Type B pancreatic cell (in vitro differentiated cells): ENCODE results near the gene CPSF4L. TPM values are rescaled to one million over a fixed set of nuclear protein-coding genes. Genes with fewer than 3 reads are reported as not detected.

ENCODE experiments used
- DNase-seq: peaks from one replicate; pipeline ENCODE4 v3.0.0; 2021; ENCODE audit warnings: mixed read lengths; ENCODE audit not compliant: unreplicated experiment; ENCODE audit errors: extremely low spot score
- H3K27ac Mint-ChIP-seq: 2 replicates; pipeline ENCODE4 v1.8.0; 2021; ENCODE audit warnings: mild to moderate bottlenecking, mixed read lengths
- H3K27me3 Mint-ChIP-seq: 2 replicates; pipeline ENCODE4 v1.8.0; 2021; ENCODE audit warnings: mixed read lengths
- H3K36me3 Mint-ChIP-seq: 2 replicates; pipeline ENCODE4 v1.8.0; 2021; ENCODE audit warnings: mixed read lengths
- H3K4me1 Mint-ChIP-seq: one replicate; pipeline ENCODE4 v1.8.0; 2021; ENCODE audit warnings: mixed read lengths; ENCODE audit not compliant: unreplicated experiment
- H3K4me3 Mint-ChIP-seq: 2 replicates; pipeline ENCODE4 v1.8.0; 2021; ENCODE audit warnings: mild to moderate bottlenecking, mixed read lengths
- H3K9me3 Mint-ChIP-seq: 2 replicates; pipeline ENCODE4 v1.8.0; 2021; ENCODE audit warnings: mixed read lengths
- total RNA-seq: library from RNA; stranded (reverse); gene quantifications from 2 replicates; pipeline ENCODE4 v1.2.1, GENCODE V29; 2021; ENCODE audit warnings: low replicate concordance
- TF ChIP-seq, protein P1 (sequence below): fragments of 200-600 bp; sonication (generic); conservative IDR thresholded peaks from 2 replicates; pipeline ENCODE4 v1.5.0; 2021; ENCODE audit warnings: antibody characterized with exemption, mild to moderate bottlenecking

CPSF4L gene
- total RNA-seq, 1 donor from 2014 or later = not detected

- TF ChIP-seq, protein P1, sequence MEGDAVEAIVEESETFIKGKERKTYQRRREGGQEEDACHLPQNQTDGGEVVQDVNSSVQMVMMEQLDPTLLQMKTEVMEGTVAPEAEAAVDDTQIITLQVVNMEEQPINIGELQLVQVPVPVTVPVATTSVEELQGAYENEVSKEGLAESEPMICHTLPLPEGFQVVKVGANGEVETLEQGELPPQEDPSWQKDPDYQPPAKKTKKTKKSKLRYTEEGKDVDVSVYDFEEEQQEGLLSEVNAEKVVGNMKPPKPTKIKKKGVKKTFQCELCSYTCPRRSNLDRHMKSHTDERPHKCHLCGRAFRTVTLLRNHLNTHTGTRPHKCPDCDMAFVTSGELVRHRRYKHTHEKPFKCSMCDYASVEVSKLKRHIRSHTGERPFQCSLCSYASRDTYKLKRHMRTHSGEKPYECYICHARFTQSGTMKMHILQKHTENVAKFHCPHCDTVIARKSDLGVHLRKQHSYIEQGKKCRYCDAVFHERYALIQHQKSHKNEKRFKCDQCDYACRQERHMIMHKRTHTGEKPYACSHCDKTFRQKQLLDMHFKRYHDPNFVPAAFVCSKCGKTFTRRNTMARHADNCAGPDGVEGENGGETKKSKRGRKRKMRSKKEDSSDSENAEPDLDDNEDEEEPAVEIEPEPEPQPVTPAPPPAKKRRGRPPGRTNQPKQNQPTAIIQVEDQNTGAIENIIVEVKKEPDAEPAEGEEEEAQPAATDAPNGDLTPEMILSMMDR = peak; percentile 69
- no peak overlapping the region for H3K4me3 Mint-ChIP-seq
- no peaks in the 10 kb centered on the region for H3K27me3 Mint-ChIP-seq
- H3K9me3 Mint-ChIP-seq = no peaks in the 10 kb centered on the region
- no peaks in the 10 kb centered on the region for H3K4me1 Mint-ChIP-seq
- peaks cover 23% of the 10 kb centered on the region for H3K36me3 Mint-ChIP-seq
- no peak for DNase-seq
- H3K27ac Mint-ChIP-seq = no peak overlapping the region
Observed at GRCh38 chr17:73210002-73210678, 51.5 kb downstream of the CPSF4L start.

- Mint-ChIP-seq H3K27me3 (no peaks in the 10 kb centered on the region), H3K4me3 (no peak overlapping the region), H3K36me3 (peaks cover 23% of the 10 kb centered on the region), H3K9me3 (no peaks in the 10 kb centered on the region), H3K4me1 (no peaks in the 10 kb centered on the region), H3K27ac (no peak overlapping the region)
- no peak for DNase-seq
- TF ChIP-seq, protein P1 = no peak
Observed at GRCh38 chr17:73209436-73209835, 52.2 kb downstream of the CPSF4L start.

GRCh38 chr17:73208139-73208827, 53.4 kb downstream of the CPSF4L start:
- H3K4me3 Mint-ChIP-seq = no peak overlapping the region
- H3K9me3 Mint-ChIP-seq = no peaks in the 10 kb centered on the region
- no peak for DNase-seq
- TF ChIP-seq, protein P1 = no peak
- no peak overlapping the region for H3K27ac Mint-ChIP-seq
- H3K36me3 Mint-ChIP-seq = peaks cover 23% of the 10 kb centered on the region
- H3K27me3 Mint-ChIP-seq = no peaks in the 10 kb centered on the region
- H3K4me1 Mint-ChIP-seq = peaks cover 6% of the 10 kb centered on the region

DNA sequence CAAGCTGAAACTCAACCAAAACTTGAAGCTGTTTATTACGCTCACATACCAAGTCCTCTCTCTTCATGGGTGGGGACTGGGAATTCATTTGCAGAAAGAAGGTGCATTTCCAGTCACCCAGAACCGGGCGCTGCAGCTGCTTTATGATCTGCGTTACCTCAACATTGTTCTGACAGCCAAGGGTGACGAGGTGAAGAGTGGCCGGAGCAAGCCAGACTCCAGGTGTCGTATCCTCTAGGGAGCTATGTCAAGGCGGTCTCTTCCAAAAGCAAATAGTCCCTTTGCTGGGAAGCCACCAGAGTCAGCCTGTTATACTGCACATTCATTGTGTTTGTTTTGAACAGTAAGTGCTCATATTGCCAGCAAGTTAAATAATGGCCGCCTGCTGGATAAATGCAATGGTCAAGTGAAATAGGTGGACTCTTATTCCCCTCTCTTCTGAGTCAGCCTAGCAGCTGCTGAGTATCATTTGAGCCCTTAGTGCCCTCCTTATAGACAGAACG, 56.2 kb downstream of the CPSF4L start:
- Mint-ChIP-seq H3K9me3 (no peaks in the 10 kb centered on the region), H3K27ac (peak overlapping the region; percentile 36), H3K4me3 (no peak overlapping the region), H3K36me3 (peaks cover 34% of the 10 kb centered on the region), H3K27me3 (no peaks in the 10 kb centered on the region), H3K4me1 (peaks cover 11% of the 10 kb centered on the region)
- TF ChIP-seq, protein P1 = no peak
- no peak for DNase-seq

DNA sequence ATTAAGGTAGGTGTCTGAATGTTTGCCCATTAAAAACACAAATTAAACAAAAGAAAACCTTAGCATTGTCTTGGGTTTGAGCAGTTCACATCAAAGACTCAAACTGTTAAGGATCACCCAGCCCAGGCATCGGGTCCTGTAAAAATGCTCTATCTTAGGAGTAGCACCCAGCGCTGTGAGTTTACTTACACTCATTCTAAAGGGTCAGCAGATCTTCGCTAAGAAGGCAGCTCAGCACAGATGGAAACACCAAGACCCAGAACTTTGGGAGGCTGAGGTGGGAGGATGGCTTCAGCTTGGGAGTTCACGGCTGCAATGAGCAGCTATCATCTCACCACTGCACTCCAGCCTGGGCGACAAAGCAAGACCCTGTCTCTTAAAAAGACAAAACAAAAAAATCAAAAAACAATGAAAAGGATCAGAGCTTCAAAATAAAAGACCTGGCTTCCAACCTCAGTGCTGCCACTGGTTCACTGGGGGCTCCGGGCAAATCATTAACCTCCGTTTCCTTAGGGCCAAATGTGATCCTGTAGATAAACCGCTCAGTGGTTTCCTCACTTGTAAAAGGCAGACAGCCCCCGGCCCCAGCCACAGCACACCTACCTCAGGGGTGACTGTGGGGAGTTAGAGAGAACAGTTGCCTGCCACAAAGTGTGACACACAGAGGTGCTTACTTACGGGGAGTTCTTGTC, 57.7 kb downstream of the CPSF4L start:
- Mint-ChIP-seq H3K27ac (peak overlapping the region; percentile 60), H3K36me3 (peaks cover 46% of the 10 kb centered on the region), H3K27me3 (no peaks in the 10 kb centered on the region), H3K4me3 (peak overlapping the region; percentile 38), H3K4me1 (peaks cover 11% of the 10 kb centered on the region), H3K9me3 (no peaks in the 10 kb centered on the region)
- TF ChIP-seq, protein P1 = no peak
- no peak for DNase-seq
